Left ventricle myocardium inferior (tissue), 1 donor: ENCODE data around the gene GCLC. TPM values are rescaled to one million over a fixed set of nuclear protein-coding genes. Genes with fewer than 3 reads are reported as not detected.

Experiments
- DNase-seq: peaks from one replicate; pipeline ENCODE4 v3.0.0-alpha.2; 2020
- H3K27ac ChIP-seq: fragments of 200-600 bp; replicated peaks from 2 replicates; pipeline ENCODE4 v1.8.0; 2021
- H3K27me3 ChIP-seq: fragments of 200-600 bp; 2 replicates; pipeline ENCODE4 v1.8.0; 2021; ENCODE audit warnings: low read depth
- H3K36me3 ChIP-seq: fragments of 200-600 bp; 2 replicates; pipeline ENCODE4 v1.8.0; 2021
- H3K4me1 ChIP-seq: fragments of 200-600 bp; 2 replicates; pipeline ENCODE4 v1.8.0; 2021
- H3K4me3 ChIP-seq: fragments of 200-600 bp; 2 replicates; pipeline ENCODE4 v1.8.0; 2021; ENCODE audit warnings: mild to moderate bottlenecking, moderate library complexity
- H3K9me3 ChIP-seq: fragments of 200-600 bp; replicated peaks from 2 replicates; pipeline ENCODE4 v1.8.0; 2021
- CTCF ChIP-seq: fragments of 200-600 bp; IDR thresholded peaks from 2 replicates; pipeline ENCODE4 v1.8.0; 2021; ENCODE audit warnings: antibody characterized with exemption, mild to moderate bottlenecking, borderline replicate concordance
- intact Hi-C: fragments of 100-400 bp; cut with micrococcal nuclease; formaldehyde crosslinking; loops from one replicate; pipeline ENCODE4 v1.11.0; 2022
- total RNA-seq: library from RNA; stranded (reverse); fragmentation: NEBNext Ultra II Directional; extraction: Animal tissue kit (Norgen Biotek cat#: 25700); gene quantifications from one replicate; pipeline ENCODE4 v1.2.1, GENCODE V29; 2021
- donor health status: DM: no; HTN: yes; CAD: no; lungs with severe emphysema.

The GCLC gene
- total RNA-seq, 1 donor from 2014 or later, result 30.3 TPM

- Histone ChIP-seq H3K27ac (no peak overlapping the region), H3K9me3 (no peaks in the 10 kb centered on the region), H3K4me1 (no peaks in the 10 kb centered on the region), H3K27me3 (no peaks in the 10 kb centered on the region), H3K36me3 (peaks cover 72% of the 10 kb centered on the region), H3K4me3 (no peak overlapping the region)
- intact Hi-C loops, result no loop called here
- TF ChIP-seq CTCF, result no peak
- no peak for DNase-seq
Observed at GRCh38 chr6:53513519-53513966, 31.4 kb downstream of the GCLC start.

GRCh38 chr6:53513056-53513455, 31.8 kb downstream of the GCLC start:
- no peak for DNase-seq
- intact Hi-C loops, result no loop called here
- H3K4me3 ChIP-seq, result no peak overlapping the region
- peaks cover 77% of the 10 kb centered on the region for H3K36me3 ChIP-seq
- TF ChIP-seq CTCF, result no peak
- H3K4me1 ChIP-seq, result no peaks in the 10 kb centered on the region
- H3K27me3 ChIP-seq, result no peaks in the 10 kb centered on the region
- no peaks in the 10 kb centered on the region for H3K9me3 ChIP-seq
- H3K27ac ChIP-seq, result no peak overlapping the region

- no peak for DNase-seq
- intact Hi-C loops, result no loop called here
- H3K9me3 ChIP-seq, result no peaks in the 10 kb centered on the region
- H3K36me3 ChIP-seq, result peaks cover 78% of the 10 kb centered on the region
- H3K27me3 ChIP-seq, result no peaks in the 10 kb centered on the region
- H3K4me3 ChIP-seq, result no peak overlapping the region
- TF ChIP-seq CTCF, result no peak
- H3K27ac ChIP-seq, result no peak overlapping the region
- no peaks in the 10 kb centered on the region for H3K4me1 ChIP-seq
Observed at GRCh38 chr6:53512626-53513025, 32.3 kb downstream of the GCLC start.

- intact Hi-C loops, result no loop called here
- H3K9me3 ChIP-seq, result no peaks in the 10 kb centered on the region
- H3K27ac ChIP-seq, result no peak overlapping the region
- TF ChIP-seq CTCF, result no peak
- no peaks in the 10 kb centered on the region for H3K4me1 ChIP-seq
- no peak overlapping the region for H3K4me3 ChIP-seq
- H3K27me3 ChIP-seq, result no peaks in the 10 kb centered on the region
- no peak for DNase-seq
- H3K36me3 ChIP-seq, result peaks cover 82% of the 10 kb centered on the region
Observed at GRCh38 chr6:53510746-53511145, 34.2 kb downstream of the GCLC start.

GRCh38 chr6:53506872-53507271, 38.0 kb downstream of the GCLC start:
- no peak for DNase-seq
- no peak for TF ChIP-seq CTCF
- H3K27ac ChIP-seq, result no peak overlapping the region
- H3K9me3 ChIP-seq, result no peaks in the 10 kb centered on the region
- H3K4me1 ChIP-seq, result no peaks in the 10 kb centered on the region
- intact Hi-C loops, result no loop called here
- peaks cover 80% of the 10 kb centered on the region for H3K36me3 ChIP-seq
- H3K4me3 ChIP-seq, result no peak overlapping the region
- H3K27me3 ChIP-seq, result no peaks in the 10 kb centered on the region

- Histone ChIP-seq H3K4me3 (no peak overlapping the region), H3K36me3 (peaks cover 88% of the 10 kb centered on the region), H3K4me1 (no peaks in the 10 kb centered on the region), H3K27ac (no peak overlapping the region), H3K9me3 (no peaks in the 10 kb centered on the region), H3K27me3 (no peaks in the 10 kb centered on the region)
- no peak for DNase-seq
- TF ChIP-seq CTCF, result no peak
- intact Hi-C loops, result no loop called here
Observed at GRCh38 chr6:53504512-53504911, 40.4 kb downstream of the GCLC start.
